ENCODE data around the gene VPS45.

GRCh38 chr1:150051089-150051373 lies 16.5 kb upstream of the VPS45 start:
- TF ChIP-seq POLR2A (IDR thresholded peaks at IDR 0.05) = no peak
- TF ChIP-seq, protein P1, sequence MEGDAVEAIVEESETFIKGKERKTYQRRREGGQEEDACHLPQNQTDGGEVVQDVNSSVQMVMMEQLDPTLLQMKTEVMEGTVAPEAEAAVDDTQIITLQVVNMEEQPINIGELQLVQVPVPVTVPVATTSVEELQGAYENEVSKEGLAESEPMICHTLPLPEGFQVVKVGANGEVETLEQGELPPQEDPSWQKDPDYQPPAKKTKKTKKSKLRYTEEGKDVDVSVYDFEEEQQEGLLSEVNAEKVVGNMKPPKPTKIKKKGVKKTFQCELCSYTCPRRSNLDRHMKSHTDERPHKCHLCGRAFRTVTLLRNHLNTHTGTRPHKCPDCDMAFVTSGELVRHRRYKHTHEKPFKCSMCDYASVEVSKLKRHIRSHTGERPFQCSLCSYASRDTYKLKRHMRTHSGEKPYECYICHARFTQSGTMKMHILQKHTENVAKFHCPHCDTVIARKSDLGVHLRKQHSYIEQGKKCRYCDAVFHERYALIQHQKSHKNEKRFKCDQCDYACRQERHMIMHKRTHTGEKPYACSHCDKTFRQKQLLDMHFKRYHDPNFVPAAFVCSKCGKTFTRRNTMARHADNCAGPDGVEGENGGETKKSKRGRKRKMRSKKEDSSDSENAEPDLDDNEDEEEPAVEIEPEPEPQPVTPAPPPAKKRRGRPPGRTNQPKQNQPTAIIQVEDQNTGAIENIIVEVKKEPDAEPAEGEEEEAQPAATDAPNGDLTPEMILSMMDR (IDR thresholded peaks at IDR 0.05) = no peak

All from tibial nerve (tissue), 3 donors.